H1 (cell line): ENCODE measurements around the gene AFF2. TPM values are rescaled to one million over a fixed set of nuclear protein-coding genes. Genes with fewer than 3 reads are reported as not detected.

Experiments
- CTCF ChIA-PET: fragments of 300-600 bp; sonication (Branson Sonifier 250); formaldehyde crosslinking; loops from one replicate; lab custom pipeline; 2021; ENCODE audit not compliant: partially characterized antibody; lab: Charles Lee
- POLR2A ChIA-PET: fragments of 300-600 bp; sonication (Branson Sonifier 250); formaldehyde crosslinking; loops from one replicate; lab custom pipeline; 2021; ENCODE audit warnings: inconsistent platforms; ENCODE audit not compliant: partially characterized antibody; lab: Charles Lee
- DNase-seq, 2 experiments: peaks; one replicate each; pipeline versions ENCODE4 v3.0.0 to v3.0.0-alpha.2; 2010 to 2022; ENCODE audit warnings: low spot score in 2 of 2, low read depth in 1 of 2, mixed read lengths in 1 of 2
- FAIRE-seq: peaks from 2 replicates; lab custom pipeline; 2011; peaks lifted over from hg19 to GRCh38; lab: Jason Lieb, UNC
- H2AFZ ChIP-seq: 2 replicates; pipeline ENCODE4 v1.8.1; 2012; ENCODE audit warnings: low read length, inconsistent platforms
- H2AK5ac ChIP-seq: 2 replicates; pipeline ENCODE4 v1.6.1; 2013; ENCODE audit warnings: low read depth, low read length
- H2BK120ac ChIP-seq: replicated peaks from 2 replicates; pipeline ENCODE3; 2013; ENCODE audit warnings: low read depth, low read length, inconsistent platforms
- H2BK12ac ChIP-seq: 2 replicates; pipeline ENCODE4 v1.6.1; 2013; ENCODE audit warnings: low read depth, low read length
- H2BK15ac ChIP-seq: 2 replicates; pipeline ENCODE4 v1.6.1; 2013; ENCODE audit warnings: low read length
- H2BK20ac ChIP-seq: 2 replicates; pipeline ENCODE4 v1.6.1; 2013; ENCODE audit warnings: low read length
- H2BK5ac ChIP-seq: 2 replicates; pipeline ENCODE4 v1.6.1; 2013; ENCODE audit warnings: low read depth, low read length
- H3K14ac ChIP-seq: 2 replicates; pipeline ENCODE4 v1.6.1; 2013; ENCODE audit warnings: inconsistent platforms; ENCODE audit not compliant: insufficient read length
- H3K18ac ChIP-seq: 2 replicates; pipeline ENCODE4 v1.6.1; 2013; ENCODE audit warnings: low read length; ENCODE audit errors: extremely low read depth
- H3K23ac ChIP-seq: 2 replicates; pipeline ENCODE4 v1.6.1; 2013; ENCODE audit warnings: inconsistent platforms; ENCODE audit not compliant: insufficient read length
- H3K23me2 ChIP-seq: 2 replicates; pipeline ENCODE4 v1.6.1; 2013; ENCODE audit warnings: low read depth, low read length
- H3K27ac ChIP-seq: 2 replicates; pipeline ENCODE4 v1.6.1; 2011; ENCODE audit warnings: low read depth, low read length, inconsistent platforms
- H3K27me3 ChIP-seq, 4 experiments: replicated peaks in 1 of 4; 1 replicate in 1 of 4; 2 replicates in 3 of 4; pipeline versions ENCODE4 v1.6.1 to v1.8.1; 2011 to 2013; ENCODE audit warnings: low read length in 3 of 4, mild to moderate bottlenecking in 3 of 4, inconsistent platforms in 2 of 4, mixed read lengths in 2 of 4, moderate library complexity in 1 of 4; ENCODE audit not compliant: control insufficient read depth in 3 of 4, insufficient read depth in 3 of 4; ENCODE audit errors: extremely low read depth in 1 of 4
- H3K36me3 ChIP-seq, 4 experiments: 2 replicates each; pipeline versions ENCODE4 v1.6.1 to v1.8.1; 2011 to 2013; ENCODE audit warnings: mild to moderate bottlenecking in 4 of 4, low read length in 3 of 4, moderate library complexity in 2 of 4, control low read depth in 1 of 4, inconsistent platforms in 1 of 4; ENCODE audit not compliant: insufficient read depth in 4 of 4, control insufficient read depth in 2 of 4
- H3K4ac ChIP-seq: replicated peaks from 2 replicates; pipeline ENCODE3; 2013; ENCODE audit warnings: low read length, low read depth, mixed read lengths, inconsistent platforms; ENCODE audit not compliant: insufficient read length
- H3K4me1 ChIP-seq, 4 experiments: replicated peaks in 1 of 4; 1 replicate in 1 of 4; 2 replicates in 3 of 4; pipeline versions ENCODE4 v1.6.1 to v1.8.1; 2011 to 2013; ENCODE audit warnings: low read length in 3 of 4, inconsistent platforms in 2 of 4, mixed read lengths in 1 of 4; ENCODE audit not compliant: insufficient read depth in 4 of 4, control insufficient read depth in 3 of 4
- H3K4me2 ChIP-seq, 2 experiments: 2 replicates each; pipeline versions ENCODE4 v1.6.1 to v1.8.1; 2011 to 2013; ENCODE audit warnings: low read depth in 2 of 2, low read length in 2 of 2, control low read depth in 1 of 2, inconsistent platforms in 1 of 2, mild to moderate bottlenecking in 1 of 2; ENCODE audit not compliant: insufficient read depth in 1 of 2
- H3K4me3 ChIP-seq, 4 experiments: fragments of 200-600, 300-600 bp in 1 of 4; sonication (generic), shearing (Covaris generic), sonication (Bioruptor Twin) in 1 of 4; 2 replicates each; pipeline versions ENCODE4 v1.5.1 to v1.8.1; 2011 to 2016; ENCODE audit warnings: low read length in 4 of 4, low read depth in 3 of 4, control low read depth in 2 of 4, inconsistent platforms in 2 of 4, mild to moderate bottlenecking in 2 of 4, mixed read lengths in 1 of 4, moderate library complexity in 1 of 4; ENCODE audit not compliant: insufficient read depth in 2 of 4; ENCODE audit errors: extremely low read depth in 1 of 4
- H3K56ac ChIP-seq: replicated peaks from 2 replicates; pipeline ENCODE3; 2013; ENCODE audit warnings: low read depth, mild to moderate bottlenecking, mixed read lengths, low read length, inconsistent platforms; ENCODE audit not compliant: insufficient read length
- H3K79me1 ChIP-seq: 2 replicates; pipeline ENCODE4 v1.6.1; 2013; ENCODE audit warnings: low read depth, low read length, control low read depth
- H3K79me2 ChIP-seq, 2 experiments: 2 replicates each; pipeline versions ENCODE4 v1.6.1 to v1.8.1; 2012 to 2013; ENCODE audit warnings: low read length in 2 of 2, mild to moderate bottlenecking in 2 of 2, inconsistent platforms in 1 of 2; ENCODE audit not compliant: insufficient read depth in 2 of 2, control insufficient read depth in 1 of 2
- H3K9ac ChIP-seq, 4 experiments: replicated peaks in 1 of 4; 1 replicate in 1 of 4; 2 replicates in 3 of 4; pipeline versions ENCODE4 v1.6.1 to v1.8.1; 2011 to 2013; ENCODE audit warnings: low read depth in 3 of 4, low read length in 3 of 4, control low read depth in 2 of 4, mild to moderate bottlenecking in 2 of 4, moderate library complexity in 2 of 4, inconsistent platforms in 1 of 4; ENCODE audit errors: extremely low read depth in 1 of 4
- H3K9me3 ChIP-seq, 2 experiments: 2 replicates each; pipeline versions ENCODE4 v1.6.1 to v1.8.1; 2012 to 2013; ENCODE audit warnings: mild to moderate bottlenecking in 2 of 2, moderate library complexity in 2 of 2, control low read depth in 1 of 2, inconsistent platforms in 1 of 2, low read depth in 1 of 2, low read length in 1 of 2, mixed read lengths in 1 of 2; ENCODE audit not compliant: insufficient read depth in 2 of 2
- H4K20me1 ChIP-seq, 2 experiments: replicated peaks in 1 of 2; 2 replicates each; pipeline versions ENCODE3 to v1.8.1; 2011 to 2013; ENCODE audit warnings: inconsistent platforms in 2 of 2, low read length in 2 of 2, mild to moderate bottlenecking in 1 of 2; ENCODE audit not compliant: insufficient read depth in 2 of 2, control insufficient read depth in 1 of 2
- H4K5ac ChIP-seq: 2 replicates; pipeline ENCODE4 v1.6.1; 2013; ENCODE audit warnings: low read length, low read depth, mixed read lengths, inconsistent platforms; ENCODE audit not compliant: insufficient read length
- H4K8ac ChIP-seq: 2 replicates; pipeline ENCODE4 v1.8.0; 2013; ENCODE audit warnings: mild to moderate bottlenecking, moderate library complexity, low read length, inconsistent platforms; ENCODE audit not compliant: insufficient read depth; ENCODE audit errors: extremely low read depth
- H4K91ac ChIP-seq: replicated peaks from 2 replicates; pipeline ENCODE3; 2013; ENCODE audit warnings: low read length, mixed read lengths, inconsistent platforms; ENCODE audit not compliant: insufficient read length
- BACH1 ChIP-seq: IDR thresholded peaks from 2 replicates; pipeline ENCODE4 v1.6.1; 2012; ENCODE audit warnings: low read length, improper control_type of control experiment
- CBX8 ChIP-seq: fragments of 300-800, 300-1000 bp; sonication (generic); IDR thresholded peaks from 2 replicates; pipeline ENCODE4 v1.7.1; 2016; ENCODE audit warnings: low read depth, low read length, borderline replicate concordance
- CHD2 ChIP-seq: IDR thresholded peaks from 2 replicates; pipeline ENCODE4 v1.6.1; 2012; ENCODE audit warnings: low read length, improper control_type of control experiment
- CTBP2 ChIP-seq: IDR thresholded peaks from 2 replicates; pipeline ENCODE4 v1.7.0; 2011; ENCODE audit warnings: borderline replicate concordance, mild to moderate bottlenecking, moderate library complexity, mixed read lengths, low read length; ENCODE audit not compliant: insufficient read depth, insufficient read length
- EGR1 ChIP-seq: IDR thresholded peaks from 2 replicates; pipeline ENCODE4 v1.6.1; 2011; ENCODE audit warnings: low read depth, low read length, borderline replicate concordance
- HDAC2 ChIP-seq, 2 experiments: fragments of 300-600 bp in 1 of 2; sonication (generic) in 1 of 2; IDR thresholded peaks; 2 replicates each; pipeline ENCODE4 v1.6.1; 2011 to 2012; ENCODE audit warnings: low read depth in 2 of 2, low read length in 2 of 2, mild to moderate bottlenecking in 2 of 2, moderate library complexity in 2 of 2, borderline replicate concordance in 1 of 2, inconsistent platforms in 1 of 2
- MAFK ChIP-seq: IDR thresholded peaks from 2 replicates; pipeline ENCODE4 v1.6.1; 2012; ENCODE audit warnings: low read depth, mild to moderate bottlenecking, improper control_type of control experiment, low read length
- RFX5 ChIP-seq: IDR thresholded peaks from 2 replicates; pipeline ENCODE4 v1.6.1; 2011; ENCODE audit warnings: low read depth, low read length, improper control_type of control experiment, borderline replicate concordance
- RXRA ChIP-seq: IDR thresholded peaks from 2 replicates; pipeline ENCODE4 v1.6.1; 2011; ENCODE audit warnings: low read depth, mild to moderate bottlenecking, low read length, moderate library complexity; ENCODE audit not compliant: insufficient read depth
- YY1 ChIP-seq: IDR thresholded peaks from 2 replicates; pipeline ENCODE4 v1.6.1; 2011; ENCODE audit warnings: low read depth, mild to moderate bottlenecking, low read length
- WGBS, 2 experiments: shearing (Covaris generic) in 1 of 2; methylation state at CpG; one replicate each; pipeline versions ENCODE4 v1.1.6 to v1.1.7; 2013 to 2015; ENCODE audit warnings: low lambda C conversion rate in 2 of 2, mixed read lengths in 2 of 2, inconsistent platforms in 1 of 2, low coverage in 1 of 2, missing lambda C conversion rate in 1 of 2; ENCODE audit not compliant: insufficient replicate concordance in 2 of 2, insufficient coverage in 1 of 2, insufficient read length in 1 of 2; ENCODE audit errors: extremely low coverage in 1 of 2, missing lambda C conversion rate in 1 of 2; 5-methylcytosine and 5-hydroxymethylcytosine counted together
- polyA plus RNA-seq, 7 experiments: library from polyadenylated mRNA; depleted of rRNA in 3 of 7; stranded (reverse) in 5 of 7; unstranded in 2 of 7; fragments of >200 nt in 5 of 7; fragments of 200-250 nt in 2 of 7; gene quantifications; 1 replicate in 5 of 7; 2 replicates in 1 of 7; 4 replicates in 1 of 7; pipeline versions ENCODE4 v1.2.1 to v1.2.3, GENCODE V29; 2011 to 2013; ENCODE audit warnings: missing spikeins in 2 of 7, mixed read lengths in 2 of 7
- total RNA-seq: library from RNA; stranded (reverse); fragmentation: NEBNext Ultra II Directional; extraction: Animal tissue kit (Norgen Biotek cat#: 25700); gene quantifications from 2 replicates; pipeline ENCODE4 v1.2.1, GENCODE V29; 2021
- TF ChIP-seq, protein P1 (sequence below): IDR thresholded peaks from 2 replicates; pipeline ENCODE4 v1.6.1; 2011; ENCODE audit warnings: low read length, improper control_type of control experiment
- TF ChIP-seq, protein P2 (sequence below): IDR thresholded peaks from 2 replicates; pipeline ENCODE4 v1.6.1; 2011; ENCODE audit warnings: low read depth, mild to moderate bottlenecking, low read length; ENCODE audit not compliant: insufficient read depth

AFF2 gene
- total and polyA plus RNA-seq, 2 of the 8 experiments (the other 6 are each of a cell fraction or from before 2014, with no cell fraction given): 2.0 to 7.3 TPM

DNA sequence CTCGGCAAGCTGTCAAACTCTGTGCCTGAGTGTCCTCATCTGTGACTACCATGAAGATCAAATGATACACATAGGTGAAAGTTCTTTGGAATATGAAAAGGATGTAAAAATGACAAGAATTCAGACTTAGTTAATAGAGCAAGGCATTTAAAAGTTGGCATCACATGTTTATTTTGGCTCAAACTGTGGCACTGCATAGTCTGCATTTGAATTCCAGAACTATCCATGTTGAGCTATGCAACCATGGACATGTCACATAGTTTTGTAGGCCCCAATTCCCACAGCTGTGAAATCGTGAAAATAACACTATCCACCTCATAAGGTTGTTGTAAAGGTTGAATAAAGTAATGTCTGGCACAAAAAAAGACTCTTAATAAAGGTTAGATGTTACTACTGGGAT lies 33.9 kb downstream of the AFF2 start:
- Histone ChIP-seq H3K9me3 (no peaks in the 10 kb centered on the region), H3K4me2 (no peak overlapping the region), H2BK5ac (no peak overlapping the region), H3K14ac (no peak overlapping the region), H3K4ac (no peak overlapping the region), H2BK12ac (no peak overlapping the region), H3K23me2 (no peaks in the 10 kb centered on the region), H3K18ac (no peak overlapping the region), H2BK15ac (no peak overlapping the region), H3K27ac (no peak overlapping the region), H3K23ac (no peak overlapping the region), H3K9ac (no peak overlapping the region), H4K91ac (no peak overlapping the region), H3K79me2 (no peaks in the 10 kb centered on the region), H3K27me3 (no peaks in the 10 kb centered on the region; a peak in 1 of 7 replicates), H2BK120ac (no peak overlapping the region), H3K36me3 (no peaks in the 10 kb centered on the region), H4K5ac (no peak overlapping the region), H4K8ac (no peak overlapping the region), H4K20me1 (no peaks in the 10 kb centered on the region), H3K56ac (no peak overlapping the region), H3K4me3 (no peak overlapping the region), H2AK5ac (no peak overlapping the region), H3K4me1 (no peaks in the 10 kb centered on the region; a peak in 1 of 7 replicates), H2BK20ac (no peak overlapping the region), H3K79me1 (no peaks in the 10 kb centered on the region), H2AFZ (no peak overlapping the region)
- DNase-seq: no peak
- 91% methylated on average over 2 of the region's 2 CpGs; no CpG with 5 or more reads in 1 of the 2 experiments for whole genome bisulfite sequencing, 2 experiments
- FAIRE-seq: no peak
- ChIA-PET CTCF (interaction anchor here (0.8 kb wide), 1 partner anchor 63 kb away, joined by 3 read pairs; no protein-coding TSS in a partner anchor), POLR2A (no interaction called here)
- TF ChIP-seq YY1: no peak
- no peak for TF ChIP-seq CTBP2
- TF ChIP-seq MAFK: no peak
- TF ChIP-seq RXRA: no peak
- no peak for TF ChIP-seq HDAC2 (IDR thresholded peaks at IDR 0.05; ENCODE audit: borderline replicate concordance in 1 of 2, low read depth in 2 of 2, low read length in 2 of 2)
- no peak for TF ChIP-seq EGR1
- TF ChIP-seq RFX5: no peak
- no peak for TF ChIP-seq CBX8
- no peak for TF ChIP-seq CHD2
- TF ChIP-seq BACH1: no peak
- TF ChIP-seq, protein P1, sequence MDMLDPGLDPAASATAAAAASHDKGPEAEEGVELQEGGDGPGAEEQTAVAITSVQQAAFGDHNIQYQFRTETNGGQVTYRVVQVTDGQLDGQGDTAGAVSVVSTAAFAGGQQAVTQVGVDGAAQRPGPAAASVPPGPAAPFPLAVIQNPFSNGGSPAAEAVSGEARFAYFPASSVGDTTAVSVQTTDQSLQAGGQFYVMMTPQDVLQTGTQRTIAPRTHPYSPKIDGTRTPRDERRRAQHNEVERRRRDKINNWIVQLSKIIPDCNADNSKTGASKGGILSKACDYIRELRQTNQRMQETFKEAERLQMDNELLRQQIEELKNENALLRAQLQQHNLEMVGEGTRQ: no peak
- TF ChIP-seq, protein P2, sequence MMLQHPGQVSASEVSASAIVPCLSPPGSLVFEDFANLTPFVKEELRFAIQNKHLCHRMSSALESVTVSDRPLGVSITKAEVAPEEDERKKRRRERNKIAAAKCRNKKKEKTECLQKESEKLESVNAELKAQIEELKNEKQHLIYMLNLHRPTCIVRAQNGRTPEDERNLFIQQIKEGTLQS: no peak
